Activated naive CD8-positive, alpha-beta T cell treated with anti-CD3 and anti-CD28 coated beads, Interleukin-2, amount 10 ng/mL, durations not matched to agents 7 days and 5 days (primary cell): Measurements from ENCODE around the gene TSPAN33. TPM values are rescaled to one million over a fixed set of nuclear protein-coding genes. Genes with fewer than 3 reads are reported as not detected.

ENCODE experiments used
- ATAC-seq: fragments of 150-1000 bp; cut with Tn5 transposase; one replicate; pipeline ENCODE4 v1.10.0; 2021; ENCODE audit warnings: low read depth, moderate library complexity
- POLR2A ChIA-PET: fragments of 350-600 bp; sonication (Branson Sonifier 250); formaldehyde crosslinking; loops from one replicate; lab custom pipeline; 2021; ENCODE audit warnings: antibody characterized with exemption; lab: Charles Lee
- DNase-seq: peaks from one replicate; pipeline ENCODE4 v3.0.0; 2021
- H3K27ac Mint-ChIP-seq: one replicate; pipeline ENCODE4 v1.8.0; 2022; ENCODE audit warnings: mild to moderate bottlenecking, mixed read lengths
- H3K27me3 Mint-ChIP-seq: one replicate; pipeline ENCODE4 v1.8.0; 2022; ENCODE audit warnings: mild to moderate bottlenecking, moderate library complexity, mixed read lengths
- H3K36me3 Mint-ChIP-seq: one replicate; pipeline ENCODE4 v1.8.0; 2021; ENCODE audit warnings: mild to moderate bottlenecking, mixed read lengths
- H3K4me1 Mint-ChIP-seq: one replicate; pipeline ENCODE4 v1.8.0; 2021; ENCODE audit warnings: mixed read lengths
- H3K4me3 Mint-ChIP-seq: one replicate; pipeline ENCODE4 v1.8.0; 2022; ENCODE audit warnings: mild to moderate bottlenecking, moderate library complexity, mixed read lengths
- H3K9me3 Mint-ChIP-seq: one replicate; pipeline ENCODE4 v1.8.0; 2021; ENCODE audit warnings: mixed read lengths
- total RNA-seq, 2 experiments: library from RNA; stranded (reverse); gene quantifications; one replicate each; pipeline ENCODE4 v1.2.3, GENCODE V29; 2021

The TSPAN33 gene
- total RNA-seq, 2 experiments from 2014 or later, result 9.5 to 10.0 TPM

DNA sequence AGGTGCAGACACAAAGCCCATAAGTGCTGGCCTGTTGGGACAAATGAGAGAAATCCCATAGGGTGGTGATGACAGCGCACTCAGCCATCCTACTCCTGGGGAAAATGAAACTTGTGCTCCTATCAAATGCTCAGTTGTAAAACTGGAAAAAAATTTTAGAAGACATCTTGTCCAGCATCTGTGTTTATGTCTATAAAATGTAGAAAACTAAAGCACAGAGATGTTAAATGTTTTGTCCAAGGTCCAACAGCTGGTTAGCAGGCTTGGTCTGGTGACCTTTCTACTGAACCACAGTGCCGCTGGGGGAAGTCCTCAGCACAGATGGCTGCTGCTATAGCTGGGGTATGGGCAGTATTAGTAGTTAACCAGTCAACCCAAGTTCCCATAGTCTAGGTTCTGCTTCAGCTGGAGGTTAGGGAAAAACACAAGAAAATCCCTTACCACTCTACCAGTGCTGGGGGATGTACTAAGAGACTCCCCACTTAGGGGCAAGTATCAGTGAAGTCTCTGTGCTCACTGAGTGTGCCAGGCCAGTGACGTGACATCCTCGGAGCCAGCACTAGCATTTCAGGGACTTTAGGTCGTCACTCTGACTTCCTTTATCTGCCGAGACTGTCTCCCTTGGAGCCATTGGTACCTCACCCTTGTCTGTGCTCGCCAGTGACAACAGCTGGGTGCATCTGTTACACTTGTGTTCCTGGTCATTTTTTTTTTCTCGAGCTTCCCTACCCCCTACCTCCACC is 1.9 kb downstream of the TSPAN33 start:
- Mint-ChIP-seq H3K36me3 (no peaks in the 10 kb centered on the region), H3K27me3 (peaks cover 14% of the 10 kb centered on the region), H3K4me3 (peak overlapping the region; percentile 90), H3K9me3 (no peaks in the 10 kb centered on the region), H3K27ac (no peak overlapping the region), H3K4me1 (peaks cover 21% of the 10 kb centered on the region)
- POLR2A ChIA-PET, result no interaction called here
- DNase-seq, result no peak
- no peak for ATAC-seq

DNA sequence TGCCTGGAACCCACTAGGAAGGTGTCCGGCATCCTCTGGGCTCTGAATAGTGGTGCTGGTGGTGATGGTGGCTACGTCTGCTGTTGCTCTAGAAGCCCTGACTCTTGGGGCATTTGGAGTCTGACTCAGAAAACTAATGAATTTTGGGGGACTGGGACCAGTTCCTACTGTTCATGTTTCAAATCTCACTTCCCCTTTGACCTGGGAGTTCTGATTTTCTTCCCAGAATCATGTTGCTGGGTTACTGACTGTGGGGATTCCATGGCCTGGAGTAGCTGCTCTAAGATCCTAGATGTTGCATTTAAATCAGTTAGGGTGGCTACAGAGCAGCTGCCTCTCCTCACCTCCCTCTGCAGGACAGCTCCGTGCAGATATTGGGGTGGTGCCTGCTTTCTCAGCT is 3.2 kb downstream of the TSPAN33 start:
- Mint-ChIP-seq H3K27ac (no peak overlapping the region), H3K9me3 (no peaks in the 10 kb centered on the region), H3K4me3 (no peak overlapping the region), H3K36me3 (peaks cover 1% of the 10 kb centered on the region), H3K27me3 (peaks cover 9% of the 10 kb centered on the region), H3K4me1 (peaks cover 21% of the 10 kb centered on the region)
- DNase-seq, result no peak
- POLR2A ChIA-PET, result no interaction called here
- ATAC-seq, result no peak

DNA sequence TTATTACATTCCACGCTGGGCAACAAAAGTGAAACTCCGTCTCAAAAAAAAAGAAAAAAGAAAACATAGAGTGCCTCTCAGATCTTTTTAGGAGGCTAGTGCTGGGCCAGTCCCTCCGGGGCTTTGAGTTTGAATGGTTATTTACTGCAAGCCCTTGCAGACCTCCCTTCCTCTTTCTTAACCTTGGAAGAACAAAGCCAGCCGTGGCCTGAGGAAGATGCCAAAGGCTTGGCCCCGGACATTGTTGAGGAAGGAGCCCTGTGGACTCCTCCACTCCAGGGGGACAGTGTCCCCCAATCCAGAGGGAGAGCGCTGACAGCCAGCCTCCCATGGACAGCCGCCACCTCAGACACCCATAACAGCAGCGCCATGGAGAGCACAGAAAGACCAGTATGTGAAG is 5.0 kb downstream of the TSPAN33 start:
- ATAC-seq, result no peak
- DNase-seq, result no peak
- Mint-ChIP-seq H3K36me3 (peaks cover 1% of the 10 kb centered on the region), H3K27me3 (no peaks in the 10 kb centered on the region), H3K9me3 (no peaks in the 10 kb centered on the region), H3K4me1 (peaks cover 14% of the 10 kb centered on the region), H3K4me3 (no peak overlapping the region), H3K27ac (no peak overlapping the region)
- POLR2A ChIA-PET, result no interaction called here

DNA sequence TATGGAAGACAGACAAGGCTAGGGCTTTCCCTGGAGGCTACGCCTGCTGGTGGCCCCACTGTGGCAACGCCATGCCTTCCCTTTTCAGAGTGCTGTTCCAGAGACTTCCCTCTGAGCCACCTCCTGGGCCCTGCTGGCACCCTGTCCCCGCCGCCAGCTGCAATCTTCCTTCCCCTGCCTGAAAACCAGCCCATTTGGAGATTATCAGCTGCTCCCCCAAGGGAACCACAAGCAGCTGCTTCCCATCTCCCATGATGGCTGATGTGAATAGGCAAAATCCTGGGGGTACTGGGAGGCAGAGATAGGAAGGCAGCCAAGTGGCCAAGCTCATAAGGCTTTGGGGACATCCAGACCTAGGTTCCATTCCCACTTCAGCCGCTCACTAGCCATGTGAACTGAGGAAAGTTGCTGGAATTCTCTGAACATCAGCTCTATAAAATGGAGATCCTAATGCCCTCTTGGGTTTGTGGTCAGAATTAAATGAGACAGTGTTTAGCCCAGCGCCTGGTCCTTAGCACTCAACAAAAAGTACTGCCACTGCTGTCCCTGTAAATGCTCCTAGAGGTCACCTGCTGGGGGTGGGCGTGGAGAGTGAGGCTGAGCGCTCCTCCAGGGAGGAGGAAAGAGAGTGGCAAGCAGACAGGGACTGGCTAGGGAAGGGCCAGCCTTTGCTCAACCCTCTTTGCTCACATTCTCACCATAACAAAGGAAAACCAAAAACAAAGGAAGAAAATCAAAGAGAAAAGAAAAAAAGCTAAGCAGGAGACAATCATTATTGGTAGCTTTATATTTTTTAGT is 5.9 kb downstream of the TSPAN33 start:
- DNase-seq, result no peak
- no peak overlapping the region for H3K4me3 Mint-ChIP-seq
- peaks cover 1% of the 10 kb centered on the region for H3K36me3 Mint-ChIP-seq
- no peaks in the 10 kb centered on the region for H3K27me3 Mint-ChIP-seq
- ATAC-seq, result no peak
- H3K27ac Mint-ChIP-seq, result no peak overlapping the region
- POLR2A ChIA-PET, result no interaction called here
- H3K4me1 Mint-ChIP-seq, result peaks cover 11% of the 10 kb centered on the region
- no peaks in the 10 kb centered on the region for H3K9me3 Mint-ChIP-seq

DNA sequence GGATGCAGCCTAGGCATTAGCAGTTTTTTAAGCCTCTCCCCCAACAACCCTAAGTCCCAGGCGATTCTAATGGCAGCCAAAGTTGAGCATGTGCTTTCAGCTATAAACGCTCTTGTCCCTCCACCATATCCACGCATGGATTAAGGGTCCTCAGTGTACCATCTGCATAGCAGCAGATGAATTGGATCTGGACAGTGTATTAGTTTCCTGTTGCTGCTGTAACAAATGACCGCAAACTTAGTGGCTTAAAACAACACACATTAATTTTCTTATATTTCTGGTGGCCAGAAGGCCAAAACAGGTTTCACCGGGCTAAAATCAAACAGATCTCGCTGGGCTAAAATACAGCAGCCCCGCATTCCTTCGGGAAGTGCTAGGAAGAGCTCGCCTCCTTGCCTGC is 13.1 kb downstream of the TSPAN33 start:
- no peaks in the 10 kb centered on the region for H3K36me3 Mint-ChIP-seq
- no peaks in the 10 kb centered on the region for H3K9me3 Mint-ChIP-seq
- POLR2A ChIA-PET, result no interaction called here
- no peak for DNase-seq
- ATAC-seq, result no peak
- no peak overlapping the region for H3K4me3 Mint-ChIP-seq
- H3K4me1 Mint-ChIP-seq, result peaks cover 3% of the 10 kb centered on the region
- H3K27me3 Mint-ChIP-seq, result peaks cover 2% of the 10 kb centered on the region
- H3K27ac Mint-ChIP-seq, result no peak overlapping the region

DNA sequence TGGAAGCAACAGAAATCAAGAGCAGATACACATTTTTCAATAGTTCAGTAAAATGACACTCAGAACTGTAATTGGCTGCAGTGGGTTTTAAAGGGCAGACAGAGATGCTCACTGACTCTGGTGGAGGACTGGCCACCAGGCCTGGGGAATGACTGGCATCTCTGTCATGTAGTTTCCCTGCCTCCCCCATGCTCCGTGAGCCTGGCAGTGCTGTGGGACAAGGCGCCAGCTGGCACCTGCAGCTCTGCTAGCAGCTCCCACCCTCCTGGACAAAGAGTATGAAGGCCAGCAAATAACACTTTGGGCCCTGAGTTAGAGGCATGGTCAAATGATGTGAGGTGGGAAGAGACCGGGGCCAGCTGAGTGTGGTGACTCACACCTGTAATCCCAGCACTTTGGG is 15.0 kb downstream of the TSPAN33 start:
- no peak overlapping the region for H3K4me3 Mint-ChIP-seq
- ATAC-seq, result no peak
- DNase-seq, result no peak
- H3K36me3 Mint-ChIP-seq, result no peaks in the 10 kb centered on the region
- H3K4me1 Mint-ChIP-seq, result no peaks in the 10 kb centered on the region
- H3K9me3 Mint-ChIP-seq, result no peaks in the 10 kb centered on the region
- no peak overlapping the region for H3K27ac Mint-ChIP-seq
- peaks cover 2% of the 10 kb centered on the region for H3K27me3 Mint-ChIP-seq
- POLR2A ChIA-PET, result no interaction called here

DNA sequence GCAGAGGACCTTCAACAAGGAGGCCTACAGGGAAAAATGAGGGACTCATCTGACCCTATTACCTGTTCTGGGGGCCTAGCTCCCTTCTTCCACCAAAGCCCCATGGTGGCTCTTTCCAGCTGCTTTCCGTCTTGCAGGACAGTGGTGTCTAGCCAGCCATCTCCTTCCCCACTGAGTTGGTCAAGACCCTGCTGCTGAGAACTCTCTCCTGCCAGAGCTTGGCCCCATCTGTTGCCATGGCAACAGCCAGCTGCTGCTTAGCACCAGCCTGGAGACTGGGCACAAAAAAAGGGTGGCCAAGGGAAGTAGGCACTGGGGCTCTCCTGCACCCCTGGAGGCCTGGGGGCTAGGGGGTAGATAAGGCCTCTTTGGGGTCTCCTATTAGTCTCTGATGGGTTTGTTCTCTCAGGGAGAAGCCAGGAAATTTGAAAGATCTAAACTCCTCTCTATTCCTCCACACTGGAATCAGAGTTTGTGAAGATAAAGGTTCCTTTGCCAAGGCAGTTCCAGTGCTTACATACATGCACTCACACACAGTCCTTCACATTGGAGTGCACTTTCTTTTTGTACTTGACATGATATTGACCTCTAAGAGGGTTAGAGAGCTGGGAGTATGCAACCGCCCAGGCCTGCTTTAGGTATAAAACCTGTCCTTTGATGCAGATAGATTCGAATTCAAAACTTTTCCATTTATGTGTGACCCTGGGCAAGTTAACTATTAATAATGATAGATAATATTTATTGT is 15.8 kb downstream of the TSPAN33 start:
- Mint-ChIP-seq H3K27ac (no peak overlapping the region), H3K4me1 (no peaks in the 10 kb centered on the region), H3K36me3 (no peaks in the 10 kb centered on the region), H3K9me3 (no peaks in the 10 kb centered on the region), H3K4me3 (no peak overlapping the region), H3K27me3 (peaks cover 2% of the 10 kb centered on the region)
- POLR2A ChIA-PET, result no interaction called here
- DNase-seq (no peak), ATAC-seq (no peak)

DNA sequence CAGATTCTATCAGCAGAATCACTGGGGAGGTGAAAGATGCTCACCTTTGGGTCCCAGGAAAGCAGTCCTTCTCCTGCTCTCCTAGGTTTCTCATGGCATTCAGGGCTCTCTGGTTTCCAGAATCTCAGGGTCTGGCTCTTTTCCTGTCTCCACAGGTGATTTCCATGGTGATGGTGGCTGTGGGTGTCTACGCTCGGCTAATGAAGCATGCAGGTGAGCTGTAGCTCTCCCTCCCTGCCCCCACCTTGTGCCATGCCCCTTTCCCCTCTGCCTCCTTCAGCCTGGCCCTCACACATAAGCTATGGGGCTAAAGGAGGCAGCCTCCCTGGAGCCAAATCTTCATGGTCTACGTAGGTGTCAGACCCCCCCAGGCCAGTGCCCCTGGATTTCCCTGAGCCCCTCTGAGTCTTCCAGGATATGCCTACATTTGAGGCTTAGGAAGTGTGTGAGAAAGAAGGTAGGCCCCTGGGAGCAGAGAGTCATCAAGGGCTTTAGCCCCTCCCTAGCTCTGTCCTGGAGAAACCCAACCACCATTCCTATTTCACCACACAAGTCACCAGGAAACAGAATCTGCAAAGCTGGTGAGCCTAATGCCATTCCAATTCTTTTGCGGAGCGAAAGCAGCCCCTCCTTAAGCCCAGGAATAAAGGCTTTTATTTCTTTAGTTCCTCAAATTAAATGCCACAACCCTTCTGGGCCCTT is 17.2 kb downstream of the TSPAN33 start:
- Mint-ChIP-seq H3K4me3 (no peak overlapping the region), H3K36me3 (peaks cover 2% of the 10 kb centered on the region), H3K27ac (no peak overlapping the region), H3K4me1 (no peaks in the 10 kb centered on the region), H3K27me3 (no peaks in the 10 kb centered on the region), H3K9me3 (no peaks in the 10 kb centered on the region)
- ATAC-seq (no peak), DNase-seq (no peak)
- POLR2A ChIA-PET, result no interaction called here

DNA sequence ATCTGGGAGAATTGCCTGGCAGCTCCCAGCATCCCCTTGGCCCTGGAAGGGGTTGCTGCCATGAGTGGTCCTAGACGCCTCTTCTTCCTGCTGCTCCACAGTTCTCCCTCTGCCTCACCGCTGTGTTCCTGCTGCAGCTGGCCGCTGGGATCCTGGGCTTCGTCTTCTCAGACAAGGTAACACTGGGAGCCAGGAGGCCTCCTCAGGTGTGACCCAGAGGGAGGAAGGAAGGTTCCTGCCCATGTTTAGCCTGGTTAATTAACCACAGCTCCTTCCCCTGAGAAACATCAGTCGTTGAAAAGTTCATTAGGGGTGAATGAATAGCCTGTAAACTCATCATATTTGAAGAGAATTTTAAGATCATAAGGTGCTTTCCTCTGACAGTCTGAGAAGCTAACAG is 18.2 kb downstream of the TSPAN33 start:
- peaks cover 2% of the 10 kb centered on the region for H3K36me3 Mint-ChIP-seq
- no peak overlapping the region for H3K4me3 Mint-ChIP-seq
- H3K4me1 Mint-ChIP-seq, result no peaks in the 10 kb centered on the region
- DNase-seq, result no peak
- no peaks in the 10 kb centered on the region for H3K27me3 Mint-ChIP-seq
- H3K9me3 Mint-ChIP-seq, result no peaks in the 10 kb centered on the region
- H3K27ac Mint-ChIP-seq, result no peak overlapping the region
- ATAC-seq, result no peak
- POLR2A ChIA-PET, result interaction anchor here (1.3 kb wide), 1 partner anchor 18 kb away, joined by 4 read pairs; the partner anchor contains the start of gene TSPAN33

DNA sequence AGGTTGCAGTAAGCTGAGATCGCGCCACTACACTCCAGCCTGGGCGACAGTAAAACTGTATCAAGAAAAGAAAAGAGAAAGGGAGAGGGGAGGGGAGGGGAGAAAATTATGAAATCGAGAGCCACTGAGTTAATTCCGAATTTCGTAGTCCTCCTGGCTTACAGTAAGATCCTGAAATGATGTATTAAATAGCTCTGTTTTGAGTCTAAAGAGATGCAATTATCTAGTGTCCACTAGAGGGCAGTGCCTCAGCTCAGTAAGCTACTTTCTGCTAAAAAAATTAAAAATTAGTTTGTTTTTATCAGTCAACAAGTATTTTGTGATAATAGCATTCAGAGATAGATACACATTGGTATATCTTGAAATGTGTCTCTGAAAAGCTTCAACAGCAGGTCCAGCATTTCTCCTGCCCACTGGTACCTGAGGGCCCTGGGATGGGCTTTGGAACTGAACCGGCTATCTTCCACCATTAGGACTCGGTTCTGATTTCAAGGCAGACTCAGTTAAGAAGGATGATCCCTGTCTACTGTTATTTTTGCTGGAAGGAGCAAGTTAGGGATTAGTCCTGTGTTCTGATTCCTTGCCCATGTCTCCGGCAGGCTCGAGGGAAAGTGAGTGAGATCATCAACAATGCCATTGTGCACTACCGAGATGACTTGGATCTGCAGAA is 19.5 kb downstream of the TSPAN33 start:
- Mint-ChIP-seq H3K27me3 (no peaks in the 10 kb centered on the region), H3K36me3 (peaks cover 2% of the 10 kb centered on the region), H3K4me3 (no peak overlapping the region), H3K4me1 (peaks cover 3% of the 10 kb centered on the region), H3K27ac (no peak overlapping the region), H3K9me3 (no peaks in the 10 kb centered on the region)
- DNase-seq (no peak), ATAC-seq (no peak)
- POLR2A ChIA-PET, result interaction anchor here (1.3 kb wide), 1 partner anchor 19 kb away, joined by 4 read pairs; the partner anchor contains the start of gene TSPAN33

DNA sequence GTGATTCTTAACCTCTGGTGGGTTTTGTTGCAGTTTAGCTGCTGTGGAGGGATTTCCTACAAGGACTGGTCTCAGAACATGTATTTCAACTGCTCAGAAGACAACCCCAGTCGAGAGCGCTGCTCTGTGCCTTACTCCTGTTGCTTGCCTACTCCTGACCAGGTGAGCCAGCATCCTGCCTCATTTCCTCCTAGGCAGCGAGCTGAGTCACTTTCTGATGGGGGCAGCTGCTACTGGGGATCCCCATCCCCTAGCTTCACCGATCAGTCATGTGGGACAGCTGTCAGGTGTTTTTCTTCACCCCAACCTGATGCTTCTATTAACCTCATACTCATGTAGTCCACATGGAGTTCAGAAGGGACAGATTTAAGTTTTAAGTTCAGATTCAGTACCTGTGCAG is 22.2 kb downstream of the TSPAN33 start:
- Mint-ChIP-seq H3K4me1 (peaks cover 10% of the 10 kb centered on the region), H3K9me3 (no peaks in the 10 kb centered on the region), H3K36me3 (peaks cover 2% of the 10 kb centered on the region), H3K4me3 (no peak overlapping the region), H3K27ac (no peak overlapping the region), H3K27me3 (no peaks in the 10 kb centered on the region)
- ATAC-seq (no peak), DNase-seq (no peak)
- POLR2A ChIA-PET, result no interaction called here

DNA sequence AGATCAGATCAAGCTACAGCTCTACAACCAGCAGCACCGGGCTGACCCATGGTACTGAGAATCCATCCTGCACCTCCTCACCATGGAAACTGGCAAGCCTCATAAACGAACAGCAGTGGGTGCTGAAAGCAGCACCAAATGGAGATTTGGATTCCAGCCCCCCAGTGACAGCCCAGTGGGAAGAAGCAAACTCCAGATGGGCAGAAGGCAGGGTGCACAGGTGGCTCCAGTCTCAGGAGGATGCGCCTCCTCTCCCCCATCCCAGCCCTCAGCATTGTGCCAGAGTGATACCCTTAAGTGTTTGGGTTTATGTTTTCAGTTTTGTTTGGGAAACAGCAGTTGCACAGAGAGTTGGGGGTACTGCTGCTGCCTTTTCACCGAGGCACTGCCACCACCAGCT is 23.3 kb downstream of the TSPAN33 start:
- ATAC-seq, result no peak
- H3K36me3 Mint-ChIP-seq, result peaks cover 2% of the 10 kb centered on the region
- DNase-seq, result no peak
- H3K4me3 Mint-ChIP-seq, result no peak overlapping the region
- no peaks in the 10 kb centered on the region for H3K9me3 Mint-ChIP-seq
- no peak overlapping the region for H3K27ac Mint-ChIP-seq
- H3K4me1 Mint-ChIP-seq, result peaks cover 10% of the 10 kb centered on the region
- POLR2A ChIA-PET, result no interaction called here
- no peaks in the 10 kb centered on the region for H3K27me3 Mint-ChIP-seq
